GM12801 (cell line): ENCODE measurements around the gene HYAL3.

ENCODE experiments used
- TF ChIP-seq, protein P1 (sequence below): IDR thresholded peaks from one replicate; pipeline ENCODE4 v1.5.1; 2011; ENCODE audit warnings: control low read depth; ENCODE audit not compliant: insufficient read length; ENCODE audit errors: extremely low read depth

HYAL3 gene

DNA sequence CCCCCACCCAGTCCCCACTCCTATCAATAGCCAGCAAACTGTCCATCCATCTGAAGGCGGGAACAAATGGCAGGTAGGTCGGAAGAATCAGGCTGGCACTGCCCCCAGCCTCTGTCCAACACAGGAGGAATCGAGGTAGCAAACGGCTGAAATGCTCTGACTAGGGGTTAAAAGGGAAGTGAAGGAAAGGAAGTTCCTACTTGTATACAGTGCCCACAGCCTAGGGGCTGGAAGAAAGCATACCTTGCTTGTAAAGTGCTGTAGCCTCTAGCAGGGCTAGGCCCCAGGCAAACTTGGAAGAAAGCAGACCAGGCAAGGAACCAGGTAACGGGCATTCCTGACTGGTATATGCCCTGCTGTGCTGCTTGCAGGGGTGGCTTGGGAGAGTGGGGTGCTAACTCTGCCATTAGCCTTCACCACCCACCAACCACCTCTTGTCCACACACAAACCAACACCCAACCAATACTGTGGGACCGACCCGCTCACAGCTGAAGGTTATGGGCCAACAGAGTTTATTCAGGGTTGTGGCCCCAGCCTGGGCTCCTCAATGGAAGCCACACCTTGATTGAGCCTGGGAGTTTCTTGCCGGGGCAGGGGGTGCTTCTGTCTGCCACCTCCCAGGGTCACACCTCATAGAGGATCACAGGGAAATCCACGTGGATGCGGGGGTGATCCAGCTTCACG is 26.4 kb upstream of the HYAL3 start:
- TF ChIP-seq, protein P1, sequence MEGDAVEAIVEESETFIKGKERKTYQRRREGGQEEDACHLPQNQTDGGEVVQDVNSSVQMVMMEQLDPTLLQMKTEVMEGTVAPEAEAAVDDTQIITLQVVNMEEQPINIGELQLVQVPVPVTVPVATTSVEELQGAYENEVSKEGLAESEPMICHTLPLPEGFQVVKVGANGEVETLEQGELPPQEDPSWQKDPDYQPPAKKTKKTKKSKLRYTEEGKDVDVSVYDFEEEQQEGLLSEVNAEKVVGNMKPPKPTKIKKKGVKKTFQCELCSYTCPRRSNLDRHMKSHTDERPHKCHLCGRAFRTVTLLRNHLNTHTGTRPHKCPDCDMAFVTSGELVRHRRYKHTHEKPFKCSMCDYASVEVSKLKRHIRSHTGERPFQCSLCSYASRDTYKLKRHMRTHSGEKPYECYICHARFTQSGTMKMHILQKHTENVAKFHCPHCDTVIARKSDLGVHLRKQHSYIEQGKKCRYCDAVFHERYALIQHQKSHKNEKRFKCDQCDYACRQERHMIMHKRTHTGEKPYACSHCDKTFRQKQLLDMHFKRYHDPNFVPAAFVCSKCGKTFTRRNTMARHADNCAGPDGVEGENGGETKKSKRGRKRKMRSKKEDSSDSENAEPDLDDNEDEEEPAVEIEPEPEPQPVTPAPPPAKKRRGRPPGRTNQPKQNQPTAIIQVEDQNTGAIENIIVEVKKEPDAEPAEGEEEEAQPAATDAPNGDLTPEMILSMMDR = no peak

DNA sequence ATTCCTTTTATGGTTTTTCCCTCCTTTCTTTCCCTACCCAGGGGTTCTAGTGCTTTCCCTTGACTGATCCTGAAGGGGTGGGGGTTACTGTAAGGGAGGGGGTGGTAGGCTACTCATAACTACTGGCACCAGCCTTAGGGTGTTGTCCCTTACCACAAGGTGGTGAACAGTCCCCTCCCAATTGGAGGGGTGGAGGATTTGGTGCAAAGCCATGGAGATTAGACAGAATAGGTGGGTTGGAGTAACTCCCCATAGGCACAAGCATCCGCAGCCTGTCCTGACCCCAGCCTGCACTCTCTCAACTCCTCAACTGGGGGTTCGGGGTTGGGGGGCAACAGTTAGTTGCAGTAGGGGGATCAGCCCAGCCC is 25.9 kb upstream of the HYAL3 start:
- TF ChIP-seq, protein P1 = no peak

DNA sequence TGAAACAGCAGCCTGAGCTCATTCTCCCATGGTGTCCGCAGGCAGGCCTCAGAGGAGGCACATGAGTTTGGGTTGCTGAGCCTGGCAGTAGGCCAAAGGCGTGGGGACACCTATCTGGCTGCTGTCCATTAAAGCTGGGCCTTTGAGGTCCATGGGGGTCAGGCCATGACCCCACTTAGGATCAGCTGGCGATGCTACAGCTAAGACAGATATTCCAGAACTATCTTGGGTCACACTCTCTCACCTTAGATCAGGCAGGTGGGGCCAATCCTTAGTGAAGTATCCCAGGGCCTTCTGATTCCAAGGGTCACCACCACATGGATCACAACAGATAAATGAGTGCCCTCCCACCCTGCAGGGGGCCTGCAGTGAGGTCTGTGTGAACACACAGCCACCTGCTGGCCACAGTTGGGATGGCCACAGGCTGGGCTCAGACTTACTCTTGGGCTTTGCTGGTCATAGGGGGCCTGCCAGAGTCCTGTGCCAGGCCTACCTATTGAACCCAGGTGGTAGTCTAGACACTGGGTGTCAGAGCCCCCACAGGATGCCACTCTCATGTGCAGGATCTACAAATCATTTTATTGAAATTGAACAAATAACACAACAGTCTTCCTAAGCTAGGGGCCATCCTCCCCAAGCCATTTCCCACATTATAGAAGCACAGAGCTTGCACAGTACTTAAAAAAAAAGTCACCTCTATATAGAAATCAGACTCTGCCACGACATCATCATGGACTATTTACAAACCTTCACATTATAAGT is 25.3 kb upstream of the HYAL3 start:
- TF ChIP-seq, protein P1 = no peak

DNA sequence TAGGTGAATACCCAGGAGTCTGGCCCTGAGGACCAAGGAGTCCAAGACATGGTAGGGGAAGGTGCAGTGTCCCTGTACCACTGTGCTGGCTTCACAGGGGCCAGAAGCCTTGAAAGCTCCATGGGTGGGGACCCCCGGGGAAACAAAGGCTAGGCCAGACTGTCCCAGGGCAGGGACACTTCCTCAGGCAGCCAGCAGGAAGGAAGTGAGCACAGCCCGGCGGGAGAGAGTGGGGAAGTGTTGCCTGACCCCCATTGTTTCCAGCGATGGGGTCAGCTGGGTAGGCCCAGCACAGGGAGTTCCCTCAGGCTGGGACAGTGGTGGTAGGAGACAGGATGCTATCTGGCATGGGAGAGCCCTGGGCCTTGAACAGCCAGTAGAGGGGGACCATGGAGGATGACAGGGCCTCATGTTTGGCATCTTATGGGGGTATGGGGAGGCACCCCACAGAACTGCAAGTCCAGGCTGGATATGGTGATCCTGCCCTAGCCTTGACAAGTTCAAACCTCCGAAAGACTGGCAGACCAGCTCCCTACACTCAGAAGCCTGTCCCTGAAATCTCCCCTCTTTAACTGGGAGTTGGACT is 24.5 kb upstream of the HYAL3 start:
- TF ChIP-seq, protein P1 = no peak

DNA sequence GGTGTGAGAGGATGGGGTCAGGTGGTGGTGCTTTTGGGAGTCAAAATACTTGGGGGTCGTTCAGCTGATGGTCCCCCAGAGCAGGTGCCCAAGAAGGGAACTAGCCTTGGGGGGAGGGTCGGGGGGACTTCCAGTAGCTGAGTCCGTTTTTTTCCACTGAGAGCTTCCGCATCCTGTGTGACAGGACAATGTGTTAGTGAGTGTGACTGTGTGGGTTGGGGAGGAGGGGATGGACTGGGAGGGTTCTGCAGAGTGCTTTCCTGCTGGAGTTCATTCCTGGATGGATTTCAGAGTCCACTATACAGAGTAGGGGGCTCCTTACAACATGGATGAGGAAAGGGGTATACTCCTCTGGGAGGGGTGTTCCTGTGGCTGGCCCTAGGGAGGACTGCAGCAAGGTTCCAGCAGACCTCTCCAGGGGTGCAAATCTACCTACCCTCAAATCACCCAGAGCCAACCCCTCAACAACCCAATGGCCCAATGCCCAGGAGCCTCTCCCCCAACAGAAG is 23.9 kb upstream of the HYAL3 start:
- TF ChIP-seq, protein P1 = no peak

DNA sequence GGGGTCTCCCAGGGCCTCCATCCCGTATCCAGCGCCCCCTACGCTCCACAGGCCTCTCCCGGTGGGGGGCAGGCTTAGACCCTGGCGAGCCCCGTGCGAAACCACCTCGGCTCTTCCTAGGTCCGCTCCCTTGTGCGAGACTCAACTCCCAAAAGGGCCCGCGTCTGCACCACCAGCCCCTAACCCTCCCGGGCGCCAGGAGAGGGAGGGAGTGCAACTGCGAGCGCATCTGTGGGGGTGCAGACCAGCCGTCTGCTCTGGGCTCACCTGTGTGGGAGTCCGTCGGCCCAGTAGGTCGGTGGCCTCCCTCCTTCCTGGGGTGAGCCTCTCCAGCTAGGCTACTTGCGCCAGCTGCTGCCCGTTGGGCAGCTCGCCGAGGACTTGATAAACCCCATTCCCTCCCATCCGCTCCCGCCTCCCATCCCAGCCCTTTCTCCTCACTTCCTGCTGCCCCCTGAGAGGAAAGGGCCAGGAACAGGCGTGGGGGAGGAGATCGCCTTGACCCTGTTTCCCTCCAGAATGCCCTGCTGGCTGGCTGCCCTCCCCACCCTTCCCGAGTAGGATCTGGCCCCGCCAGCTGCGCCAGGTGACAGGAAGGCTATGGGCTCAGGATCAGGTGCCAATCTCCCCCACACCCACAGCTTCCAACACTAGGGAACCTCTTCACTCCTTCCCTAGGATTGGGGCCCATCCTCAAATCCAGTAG is 23.3 kb upstream of the HYAL3 start, which contains the start of gene HYAL2:
TSS of gene HYAL2 (minus strand) at position 360 of the 706 bp plus-strand sequence. CDS start 2,256 bp downstream, outside the sequence.
- TF ChIP-seq, protein P1 = no peak

DNA sequence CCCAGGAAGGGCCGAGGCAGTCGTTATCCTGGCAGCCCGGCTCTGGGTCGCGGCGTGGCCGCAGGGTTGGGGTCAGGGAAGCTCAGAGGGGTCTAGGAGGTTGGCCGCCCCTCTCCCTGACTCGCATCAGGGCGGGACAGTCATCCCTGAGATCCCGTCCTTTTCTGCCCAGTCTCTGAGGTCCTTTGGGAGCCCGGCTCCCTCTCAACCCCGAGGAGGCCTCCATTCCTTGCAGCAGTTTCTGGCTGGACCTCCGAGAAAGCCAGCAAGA is 22.8 kb upstream of the HYAL3 start:
- TF ChIP-seq, protein P1 = no peak
